ENCODE results near the gene DCC.

- TF ChIP-seq EZH2 (IDR thresholded peaks at IDR 0.05) = no peak
- no peak for TF ChIP-seq POLR2AphosphoS5 (IDR thresholded peaks at IDR 0.05; ENCODE audit: borderline replicate concordance, low read depth, low read length)
These were observed 135.3 kb downstream of the DCC start for GRCh38 chr18:52475325-52475724.

Measured in SK-N-MC (cell line).